Measurements from ENCODE around the gene PARP6. TPM values are rescaled to one million over a fixed set of nuclear protein-coding genes. Genes with fewer than 3 reads are reported as not detected.

Gene PARP6
- total and polyA plus RNA-seq, 4 donors = 4.3 to 15.3 (median 9.3) TPM

DNA sequence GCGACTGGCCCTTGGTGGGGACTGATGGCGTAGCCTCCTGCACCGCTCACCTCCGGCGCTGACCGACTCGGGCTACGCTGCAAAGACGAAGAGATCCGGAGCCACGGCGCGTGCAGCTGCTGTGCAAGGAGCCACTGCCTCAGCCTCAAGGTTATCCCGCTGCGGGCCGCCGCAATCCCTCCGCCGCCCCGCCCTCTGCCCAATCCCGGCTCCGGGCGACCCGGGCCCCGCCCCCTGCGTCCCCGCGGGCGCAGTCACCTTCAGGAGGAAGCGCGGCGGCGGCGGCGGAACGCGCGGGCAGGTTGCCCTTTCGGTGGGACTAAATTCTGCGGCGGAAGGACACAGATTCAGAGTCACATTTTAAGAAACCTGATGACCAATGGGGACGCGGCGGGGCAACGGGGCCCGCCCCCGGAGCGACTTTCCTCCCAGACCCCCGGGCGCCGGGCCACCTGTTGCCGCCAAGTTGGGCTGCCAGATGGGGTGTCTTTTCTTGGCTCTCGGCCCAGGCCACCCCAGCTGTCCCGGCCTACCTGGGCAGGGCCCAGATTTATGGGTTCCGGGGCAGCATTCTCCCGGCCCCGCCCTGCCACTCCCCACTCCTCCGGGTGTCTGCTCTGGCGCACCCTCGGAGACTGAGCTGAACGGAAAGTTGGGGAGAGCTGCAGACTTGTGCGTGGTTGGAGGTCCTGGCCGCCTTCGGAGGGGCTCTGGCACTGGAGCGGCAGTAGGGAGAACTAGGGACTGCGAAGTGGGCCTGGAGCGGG is 41.1 kb downstream of the PARP6 start, which contains the start of gene PKM:
TSS of gene PKM (minus strand) at position 125 of the 767 bp plus-strand sequence. CDS start 12,093 bp downstream, outside the sequence.
- H3K9ac ChIP-seq (ENCODE audit: low read depth in 1 of 2, low read length in 2 of 2) = peak within 1 kb of the TSS; percentile 49 to 56
- H3K4me3 ChIP-seq (ENCODE audit: low read depth in 1 of 3, low read length in 3 of 3) = peak within 1 kb of the TSS; percentile 65 to 83 (median 75)
- peaks cover 4 to 20% (median 14%) of the 10 kb centered on the region in 4 donors for H3K4me1 ChIP-seq (ENCODE audit: control insufficient read depth in 4 of 4, insufficient read depth in 4 of 4, low read length in 3 of 4)
- no peaks in the 10 kb centered on the region for H3K9me3 ChIP-seq (ENCODE audit: control insufficient read depth in 4 of 4, low read length in 3 of 4)
- WGBS = 1% methylated on average over 67 of the region's 67 CpGs
- H3K27ac ChIP-seq (ENCODE audit: low read depth in 1 of 2, low read length in 2 of 2) = peak within 1 kb of the TSS; percentile 90 to 93
- H3K36me3 ChIP-seq (ENCODE audit: control insufficient read depth in 4 of 4, insufficient read depth in 3 of 4, low read depth in 1 of 4, low read length in 3 of 4) = no peaks in the 10 kb centered on the region
- DNase-seq (ENCODE audit: low spot score) = peak; percentile 64
- no peaks in the 10 kb centered on the region for H3K27me3 ChIP-seq (ENCODE audit: control insufficient read depth in 4 of 4, insufficient read depth in 4 of 4, low read length in 3 of 4)
- TF ChIP-seq YY1 (IDR thresholded peaks at IDR 0.05) (no peak), SP1 (IDR thresholded peaks at IDR 0.05) (peak; percentile 41), GABPA (IDR thresholded peaks at IDR 0.05 in 1 of 2, conservative IDR thresholded peaks at IDR 0.05 in 1 of 2) (peak in 1 of 2 donors; percentile 20), RXRA (IDR thresholded peaks at IDR 0.05) (peak in 1 of 2 donors; percentile 28), NR2F2 (IDR thresholded peaks at IDR 0.05) (no peak), JUND (IDR thresholded peaks at IDR 0.05) (no peak), FOXA1 (IDR thresholded peaks at IDR 0.05) (peak; percentile 33), TAF1 (conservative IDR thresholded peaks at IDR 0.05) (no peak), HNF4A (conservative IDR thresholded peaks at IDR 0.05) (no peak), FOXA2 (IDR thresholded peaks at IDR 0.05) (no peak), HNF4G (IDR thresholded peaks at IDR 0.05) (no peak)
- TF ChIP-seq, protein P1, sequence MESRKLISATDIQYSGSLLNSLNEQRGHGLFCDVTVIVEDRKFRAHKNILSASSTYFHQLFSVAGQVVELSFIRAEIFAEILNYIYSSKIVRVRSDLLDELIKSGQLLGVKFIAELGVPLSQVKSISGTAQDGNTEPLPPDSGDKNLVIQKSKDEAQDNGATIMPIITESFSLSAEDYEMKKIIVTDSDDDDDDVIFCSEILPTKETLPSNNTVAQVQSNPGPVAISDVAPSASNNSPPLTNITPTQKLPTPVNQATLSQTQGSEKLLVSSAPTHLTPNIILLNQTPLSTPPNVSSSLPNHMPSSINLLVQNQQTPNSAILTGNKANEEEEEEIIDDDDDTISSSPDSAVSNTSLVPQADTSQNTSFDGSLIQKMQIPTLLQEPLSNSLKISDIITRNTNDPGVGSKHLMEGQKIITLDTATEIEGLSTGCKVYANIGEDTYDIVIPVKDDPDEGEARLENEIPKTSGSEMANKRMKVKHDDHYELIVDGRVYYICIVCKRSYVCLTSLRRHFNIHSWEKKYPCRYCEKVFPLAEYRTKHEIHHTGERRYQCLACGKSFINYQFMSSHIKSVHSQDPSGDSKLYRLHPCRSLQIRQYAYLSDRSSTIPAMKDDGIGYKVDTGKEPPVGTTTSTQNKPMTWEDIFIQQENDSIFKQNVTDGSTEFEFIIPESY (IDR thresholded peaks at IDR 0.05) = no peak
- TF ChIP-seq, protein P2, sequence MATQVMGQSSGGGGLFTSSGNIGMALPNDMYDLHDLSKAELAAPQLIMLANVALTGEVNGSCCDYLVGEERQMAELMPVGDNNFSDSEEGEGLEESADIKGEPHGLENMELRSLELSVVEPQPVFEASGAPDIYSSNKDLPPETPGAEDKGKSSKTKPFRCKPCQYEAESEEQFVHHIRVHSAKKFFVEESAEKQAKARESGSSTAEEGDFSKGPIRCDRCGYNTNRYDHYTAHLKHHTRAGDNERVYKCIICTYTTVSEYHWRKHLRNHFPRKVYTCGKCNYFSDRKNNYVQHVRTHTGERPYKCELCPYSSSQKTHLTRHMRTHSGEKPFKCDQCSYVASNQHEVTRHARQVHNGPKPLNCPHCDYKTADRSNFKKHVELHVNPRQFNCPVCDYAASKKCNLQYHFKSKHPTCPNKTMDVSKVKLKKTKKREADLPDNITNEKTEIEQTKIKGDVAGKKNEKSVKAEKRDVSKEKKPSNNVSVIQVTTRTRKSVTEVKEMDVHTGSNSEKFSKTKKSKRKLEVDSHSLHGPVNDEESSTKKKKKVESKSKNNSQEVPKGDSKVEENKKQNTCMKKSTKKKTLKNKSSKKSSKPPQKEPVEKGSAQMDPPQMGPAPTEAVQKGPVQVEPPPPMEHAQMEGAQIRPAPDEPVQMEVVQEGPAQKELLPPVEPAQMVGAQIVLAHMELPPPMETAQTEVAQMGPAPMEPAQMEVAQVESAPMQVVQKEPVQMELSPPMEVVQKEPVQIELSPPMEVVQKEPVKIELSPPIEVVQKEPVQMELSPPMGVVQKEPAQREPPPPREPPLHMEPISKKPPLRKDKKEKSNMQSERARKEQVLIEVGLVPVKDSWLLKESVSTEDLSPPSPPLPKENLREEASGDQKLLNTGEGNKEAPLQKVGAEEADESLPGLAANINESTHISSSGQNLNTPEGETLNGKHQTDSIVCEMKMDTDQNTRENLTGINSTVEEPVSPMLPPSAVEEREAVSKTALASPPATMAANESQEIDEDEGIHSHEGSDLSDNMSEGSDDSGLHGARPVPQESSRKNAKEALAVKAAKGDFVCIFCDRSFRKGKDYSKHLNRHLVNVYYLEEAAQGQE (IDR thresholded peaks at IDR 0.05) = peak; percentile 24

DNA sequence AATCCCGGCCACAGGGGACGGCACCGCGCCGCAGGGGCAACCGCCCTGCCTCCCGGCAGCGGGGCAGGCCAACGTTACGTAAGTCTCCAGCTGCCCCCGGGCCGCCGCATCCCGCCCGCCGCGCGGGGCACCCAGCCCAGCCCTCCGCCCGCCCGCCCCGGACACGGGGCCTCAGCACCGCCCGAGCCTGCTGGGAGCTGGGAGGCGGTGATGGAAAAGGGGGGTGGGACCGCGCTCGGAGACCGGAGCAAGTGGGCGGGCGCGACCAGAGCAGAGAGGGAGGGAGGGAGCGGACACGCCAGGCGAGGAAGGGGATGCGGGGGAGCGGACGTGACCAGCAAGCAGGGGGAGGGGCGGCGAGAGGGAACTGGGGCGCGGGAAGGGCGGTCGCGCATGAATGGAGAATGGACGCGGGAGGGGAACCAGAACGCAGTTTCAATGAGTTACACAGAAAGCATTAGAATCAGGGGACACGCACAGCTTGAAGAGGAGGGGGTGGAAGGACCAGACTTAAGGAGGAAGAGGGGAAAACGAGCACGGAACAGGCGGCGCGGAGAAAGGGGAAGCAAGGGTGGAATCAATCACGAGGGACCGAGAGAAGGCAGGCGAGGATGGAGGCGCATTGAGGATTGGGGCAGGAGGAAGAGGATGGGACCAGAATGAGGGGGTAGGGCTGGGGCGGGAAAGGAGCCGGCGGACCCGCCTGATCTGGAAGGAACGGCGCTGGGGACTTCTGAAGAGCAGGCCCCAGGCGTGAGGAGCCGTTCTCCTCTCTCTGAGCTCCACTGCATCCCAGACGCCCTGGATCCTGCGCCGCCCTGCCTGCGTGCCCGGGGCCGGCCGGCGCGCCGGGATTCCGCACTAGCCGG is 41.9 kb downstream of the PARP6 start:
- H3K27ac ChIP-seq (ENCODE audit: low read depth in 1 of 2, low read length in 2 of 2) = peak overlapping the region; percentile 90 to 93
- 1% methylated on average over 79 of the region's 79 CpGs for WGBS
- no peak for TF ChIP-seq GABPA (IDR thresholded peaks at IDR 0.05 in 1 of 2, conservative IDR thresholded peaks at IDR 0.05 in 1 of 2)
- TF ChIP-seq, protein P3, sequence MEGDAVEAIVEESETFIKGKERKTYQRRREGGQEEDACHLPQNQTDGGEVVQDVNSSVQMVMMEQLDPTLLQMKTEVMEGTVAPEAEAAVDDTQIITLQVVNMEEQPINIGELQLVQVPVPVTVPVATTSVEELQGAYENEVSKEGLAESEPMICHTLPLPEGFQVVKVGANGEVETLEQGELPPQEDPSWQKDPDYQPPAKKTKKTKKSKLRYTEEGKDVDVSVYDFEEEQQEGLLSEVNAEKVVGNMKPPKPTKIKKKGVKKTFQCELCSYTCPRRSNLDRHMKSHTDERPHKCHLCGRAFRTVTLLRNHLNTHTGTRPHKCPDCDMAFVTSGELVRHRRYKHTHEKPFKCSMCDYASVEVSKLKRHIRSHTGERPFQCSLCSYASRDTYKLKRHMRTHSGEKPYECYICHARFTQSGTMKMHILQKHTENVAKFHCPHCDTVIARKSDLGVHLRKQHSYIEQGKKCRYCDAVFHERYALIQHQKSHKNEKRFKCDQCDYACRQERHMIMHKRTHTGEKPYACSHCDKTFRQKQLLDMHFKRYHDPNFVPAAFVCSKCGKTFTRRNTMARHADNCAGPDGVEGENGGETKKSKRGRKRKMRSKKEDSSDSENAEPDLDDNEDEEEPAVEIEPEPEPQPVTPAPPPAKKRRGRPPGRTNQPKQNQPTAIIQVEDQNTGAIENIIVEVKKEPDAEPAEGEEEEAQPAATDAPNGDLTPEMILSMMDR (IDR thresholded peaks at IDR 0.05; ENCODE audit: low read depth, low read length, missing input control) = no peak
- no peak for TF ChIP-seq HNF4A (conservative IDR thresholded peaks at IDR 0.05)
- no peak for TF ChIP-seq FOXA2 (IDR thresholded peaks at IDR 0.05)
- no peak for TF ChIP-seq YY1 (IDR thresholded peaks at IDR 0.05)
- TF ChIP-seq, protein P2 (IDR thresholded peaks at IDR 0.05) = no peak
- TF ChIP-seq, protein P1 (IDR thresholded peaks at IDR 0.05) = no peak
- no peak for TF ChIP-seq RAD21 (IDR thresholded peaks at IDR 0.05)

More for the DNA sequence above, 41.9 kb downstream of the PARP6 start:
- peak; percentile 52 for DNase-seq (ENCODE audit: low spot score)
- H3K9me3 ChIP-seq (ENCODE audit: control insufficient read depth in 4 of 4, low read length in 3 of 4) = no peaks in the 10 kb centered on the region
- peak overlapping the region; percentile 65 to 83 (median 75) for H3K4me3 ChIP-seq (ENCODE audit: low read depth in 1 of 3, low read length in 3 of 3)
- H3K4me1 ChIP-seq (ENCODE audit: control insufficient read depth in 4 of 4, insufficient read depth in 4 of 4, low read length in 3 of 4) = peaks cover 4 to 20% (median 14%) of the 10 kb centered on the region in 4 donors
- no peaks in the 10 kb centered on the region for H3K36me3 ChIP-seq (ENCODE audit: control insufficient read depth in 4 of 4, insufficient read depth in 3 of 4, low read depth in 1 of 4, low read length in 3 of 4)
- H3K9ac ChIP-seq (ENCODE audit: low read depth in 1 of 2, low read length in 2 of 2) = peak overlapping the region; percentile 49 to 56
- no peaks in the 10 kb centered on the region for H3K27me3 ChIP-seq (ENCODE audit: control insufficient read depth in 4 of 4, insufficient read depth in 4 of 4, low read length in 3 of 4)

Measured in liver (tissue), 9 donors.